Measurements from ENCODE around the gene LRP3. TPM values are rescaled to one million over a fixed set of nuclear protein-coding genes. Genes with fewer than 3 reads are reported as not detected.

Gene LRP3
- total RNA-seq, 6 donors from 2014 or later = 8.2 to 29.7 (median 19.0) TPM

GRCh38 chr19:33175156-33175782 lies 18.9 kb upstream of the LRP3 start:
- Histone ChIP-seq H3K27ac (no peak overlapping the region), H3K4me1 (peaks cover 16 to 28% (median 18%) of the 10 kb centered on the region in 4 donors), H3K36me3 (no peaks in the 10 kb centered on the region), H3K4me3 (no peak overlapping the region), H3K27me3 (no peaks in the 10 kb centered on the region), H3K9me3 (no peaks in the 10 kb centered on the region)
- TF ChIP-seq EP300 (IDR thresholded peaks at IDR 0.05) = no peak
- TF ChIP-seq POLR2A (IDR thresholded peaks at IDR 0.05) = no peak
- TF ChIP-seq CTCF (IDR thresholded peaks at IDR 0.05) = no peak
- ATAC-seq (ENCODE audit: low FRiP score in 2 of 2) = no peak
- DNase-seq = no peak
- WGBS, 2 donors = 89 to 90% methylated on average over 9 to 10 of the region's 10 CpGs

GRCh38 chr19:33175886-33176669 lies 18.1 kb upstream of the LRP3 start:
- ATAC-seq (ENCODE audit: low FRiP score in 2 of 2) = peak in 1 of 2 donors; percentile 0
- H3K27me3 ChIP-seq = no peaks in the 10 kb centered on the region
- TF ChIP-seq POLR2A (IDR thresholded peaks at IDR 0.05) = no peak
- TF ChIP-seq EP300 (IDR thresholded peaks at IDR 0.05) = no peak
- TF ChIP-seq POLR2AphosphoS5 (IDR thresholded peaks at IDR 0.05) = no peak
- no peak for TF ChIP-seq CTCF (IDR thresholded peaks at IDR 0.05)
- DNase-seq = peak in 1 of 2 donors; percentile 55
- peaks cover 16 to 28% (median 18%) of the 10 kb centered on the region in 4 donors for H3K4me1 ChIP-seq
- H3K36me3 ChIP-seq = no peaks in the 10 kb centered on the region
- no peaks in the 10 kb centered on the region for H3K9me3 ChIP-seq
- WGBS, 2 donors = 16 to 23% methylated on average over 8 to 17 of the region's 25 CpGs
- peak overlapping the region; percentile 45 to 98 (median 84) for H3K4me3 ChIP-seq
- peak overlapping the region; percentile 91 to 96 (median 92) for H3K27ac ChIP-seq

- WGBS, 2 donors = 0% methylated on average over 43 of the region's 65 CpGs; no CpG with 5 or more reads in 1 of the 2 donors
- ATAC-seq (ENCODE audit: low FRiP score in 2 of 2) (peak; percentile 95 to 97), DNase-seq (peak; percentile 97 to 100)
- Histone ChIP-seq H3K27me3 (no peaks in the 10 kb centered on the region), H3K36me3 (no peaks in the 10 kb centered on the region), H3K4me1 (peaks cover 16 to 28% (median 18%) of the 10 kb centered on the region in 4 donors), H3K27ac (peak overlapping the region; percentile 91 to 96 (median 92)), H3K9me3 (no peaks in the 10 kb centered on the region), H3K4me3 (peak overlapping the region; percentile 45 to 98 (median 84))
- TF ChIP-seq POLR2A (IDR thresholded peaks at IDR 0.05) = peak in 3 of 4 donors; percentile 66 to 88 (median 74)
- TF ChIP-seq EP300 (IDR thresholded peaks at IDR 0.05) = no peak
- peak; percentile 86 for TF ChIP-seq POLR2AphosphoS5 (IDR thresholded peaks at IDR 0.05)
- peak in 4 of 6 experiments; percentile 31 to 61 (median 42) for TF ChIP-seq CTCF (IDR thresholded peaks at IDR 0.05)
Observed at GRCh38 chr19:33176670-33177416, 17.3 kb upstream of the LRP3 start.

- Histone ChIP-seq H3K4me1 (peaks cover 16 to 28% (median 18%) of the 10 kb centered on the region in 4 donors), H3K9me3 (no peaks in the 10 kb centered on the region), H3K27me3 (no peaks in the 10 kb centered on the region), H3K4me3 (peak overlapping the region; percentile 41 to 98 (median 84)), H3K27ac (peak overlapping the region; percentile 91 to 96 (median 92)), H3K36me3 (no peaks in the 10 kb centered on the region)
- no peak for ATAC-seq (ENCODE audit: low FRiP score in 2 of 2)
- 0% methylated on average over 1 to 30 of the region's 38 CpGs for WGBS, 2 donors
- TF ChIP-seq CTCF (IDR thresholded peaks at IDR 0.05) (peak; percentile 30 to 82 (median 60)), POLR2A (IDR thresholded peaks at IDR 0.05) (no peak)
- no peak for DNase-seq
Observed at GRCh38 chr19:33177417-33177979, 16.6 kb upstream of the LRP3 start.

All from upper lobe of left lung (tissue), 6 donors.